SH-SY5Y (cell line): ENCODE results near the gene ENTPD1.

ENCODE experiments used
- GATA2 ChIP-seq: IDR thresholded peaks from 2 replicates; pipeline ENCODE4 v1.6.1; 2011; ENCODE audit warnings: mild to moderate bottlenecking, low read depth, low read length
- GATA3 ChIP-seq: IDR thresholded peaks from 2 replicates; pipeline ENCODE4 v1.6.1; 2011; ENCODE audit warnings: low read depth, mild to moderate bottlenecking, low read length, moderate library complexity

- TF ChIP-seq GATA3, result no peak
- TF ChIP-seq GATA2, result no peak
Observed at GRCh38 chr10:95792874-95793285, 36.9 kb downstream of the ENTPD1 start.
